Iris pigment epithelial cell (primary cell): ENCODE data around the gene MFSD8.
"Not testable (repeated sequence)": the region's sequence is repeated elsewhere in the genome, so short reads cannot be mapped to it uniquely, and the experiment has no call there.

ENCODE experiments used
- DNase-seq: peaks from one replicate; pipeline ENCODE4 v3.0.0-alpha.2; 2011; ENCODE audit warnings: low read depth

The MFSD8 gene

GRCh38 chr4:127965062-127965802 lies at the start of gene MFSD8, which contains the start of gene ABHD18:
Gene MFSD8 (minus strand): TSS chr4:127965173. CDS start chr4:127965133, 40 bp downstream.
Gene ABHD18 (plus strand): TSS chr4:127965406. CDS start chr4:127982956, 17,550 bp downstream.
- DNase-seq = peak; percentile 100

- no peak for DNase-seq
Measured at GRCh38 chr4:128009428-128009827, 44.5 kb upstream of the MFSD8 start.

GRCh38 chr4:128006592-128006991 lies 41.6 kb upstream of the MFSD8 start:
- DNase-seq = peak; percentile 76

GRCh38 chr4:127997534-127998388 lies 32.8 kb upstream of the MFSD8 start:
- DNase-seq = peak; percentile 55

GRCh38 chr4:127996521-127996920 lies 31.5 kb upstream of the MFSD8 start:
- not testable (repeated sequence) for DNase-seq

- peak; percentile 66 for DNase-seq
Measured at GRCh38 chr4:127995776-127996175, 30.8 kb upstream of the MFSD8 start.

GRCh38 chr4:127993151-127993550 lies 28.2 kb upstream of the MFSD8 start:
- DNase-seq = no peak

GRCh38 chr4:127988638-127989037 lies 23.7 kb upstream of the MFSD8 start:
- no peak for DNase-seq

- no peak for DNase-seq
Measured at GRCh38 chr4:127985989-127986388, 21.0 kb upstream of the MFSD8 start.

GRCh38 chr4:127982445-127982844 lies 17.5 kb upstream of the MFSD8 start:
- no peak for DNase-seq

GRCh38 chr4:127978930-127979329 lies 14.0 kb upstream of the MFSD8 start:
- no peak for DNase-seq

GRCh38 chr4:127975121-127975770 lies 10.3 kb upstream of the MFSD8 start:
- DNase-seq = peak; percentile 71

- DNase-seq = not testable (repeated sequence)
Measured at GRCh38 chr4:127970925-127971324, 6.0 kb upstream of the MFSD8 start.

GRCh38 chr4:127968586-127968985 lies 3.6 kb upstream of the MFSD8 start:
- no peak for DNase-seq

GRCh38 chr4:127967141-127967775 lies 2.3 kb upstream of the MFSD8 start:
- DNase-seq = peak; percentile 52

GRCh38 chr4:127965803-127966175 lies 816 bp upstream of the MFSD8 start:
- peak; percentile 22 for DNase-seq

- DNase-seq = not testable (repeated sequence)
Measured at GRCh38 chr4:127964426-127965061, 429 bp downstream of the MFSD8 start.

GRCh38 chr4:127963633-127964398 lies 1.2 kb downstream of the MFSD8 start:
- not testable (repeated sequence) for DNase-seq

GRCh38 chr4:127959794-127960193 lies 5.2 kb downstream of the MFSD8 start:
- DNase-seq = peak; percentile 42

- peak; percentile 3 for DNase-seq
Measured at GRCh38 chr4:127957105-127957504, 7.9 kb downstream of the MFSD8 start.

GRCh38 chr4:127936974-127937373 lies 28.0 kb downstream of the MFSD8 start:
- DNase-seq = peak; percentile 31
